Stimulated activated CD4-positive, alpha-beta T cell treated with anti-CD3 and anti-CD28 coated beads, Interleukin-1b, Interleukin-23, amount 100 ng/mL, for 4 hours (primary cell): Measurements from ENCODE around the gene THAP8.

Source experiments
- DNase-seq, 2 donors: peaks; one replicate each; pipeline ENCODE4 v3.0.0-alpha.2; 2020; ENCODE audit warnings: low read depth in 2 of 2

Gene THAP8, protein sequence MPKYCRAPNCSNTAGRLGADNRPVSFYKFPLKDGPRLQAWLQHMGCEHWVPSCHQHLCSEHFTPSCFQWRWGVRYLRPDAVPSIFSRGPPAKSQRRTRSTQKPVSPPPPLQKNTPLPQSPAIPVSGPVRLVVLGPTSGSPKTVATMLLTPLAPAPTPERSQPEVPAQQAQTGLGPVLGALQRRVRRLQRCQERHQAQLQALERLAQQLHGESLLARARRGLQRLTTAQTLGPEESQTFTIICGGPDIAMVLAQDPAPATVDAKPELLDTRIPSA

GRCh38 chr19:36054119-36054732, at the start of gene THAP8:
THAP8 (minus strand) TSS chr19:36054285; CDS start chr19:36054217, 68 bp downstream.
- peak; percentile 98 to 99 for DNase-seq

DNA sequence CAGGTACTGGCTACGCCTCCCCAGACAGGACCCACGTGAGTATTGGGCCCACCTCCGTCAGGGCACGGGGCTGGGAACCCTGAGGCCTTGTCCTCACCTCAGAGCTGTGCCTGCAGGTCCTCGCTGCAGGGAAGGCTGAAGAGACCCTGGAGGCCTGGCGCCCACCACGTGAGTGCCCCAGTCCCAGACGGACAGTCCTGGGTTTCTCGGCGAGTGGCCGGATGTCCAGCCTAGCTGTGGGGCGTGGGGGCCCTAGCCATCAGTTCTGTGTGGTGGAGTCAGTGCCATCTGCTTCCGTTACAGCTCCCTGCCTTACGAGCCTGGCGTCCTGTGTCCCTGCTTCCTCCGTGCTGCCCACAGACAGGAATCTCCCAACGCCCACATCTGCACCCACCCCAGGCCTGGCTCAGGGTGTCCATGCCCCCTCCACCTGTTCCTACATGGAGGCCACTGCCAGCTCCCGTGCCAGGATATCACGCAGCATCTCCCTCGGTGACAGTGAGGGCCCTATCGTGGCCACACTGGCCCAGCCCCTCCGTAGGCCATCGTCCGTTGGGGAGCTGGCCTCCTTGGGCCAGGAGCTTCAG, 49.0 kb upstream of the THAP8 start:
- DNase-seq = no peak

GRCh38 chr19:36101550-36102327, 47.7 kb upstream of the THAP8 start:
- no peak for DNase-seq

GRCh38 chr19:36100476-36100875, 46.4 kb upstream of the THAP8 start:
- DNase-seq = no peak

DNA sequence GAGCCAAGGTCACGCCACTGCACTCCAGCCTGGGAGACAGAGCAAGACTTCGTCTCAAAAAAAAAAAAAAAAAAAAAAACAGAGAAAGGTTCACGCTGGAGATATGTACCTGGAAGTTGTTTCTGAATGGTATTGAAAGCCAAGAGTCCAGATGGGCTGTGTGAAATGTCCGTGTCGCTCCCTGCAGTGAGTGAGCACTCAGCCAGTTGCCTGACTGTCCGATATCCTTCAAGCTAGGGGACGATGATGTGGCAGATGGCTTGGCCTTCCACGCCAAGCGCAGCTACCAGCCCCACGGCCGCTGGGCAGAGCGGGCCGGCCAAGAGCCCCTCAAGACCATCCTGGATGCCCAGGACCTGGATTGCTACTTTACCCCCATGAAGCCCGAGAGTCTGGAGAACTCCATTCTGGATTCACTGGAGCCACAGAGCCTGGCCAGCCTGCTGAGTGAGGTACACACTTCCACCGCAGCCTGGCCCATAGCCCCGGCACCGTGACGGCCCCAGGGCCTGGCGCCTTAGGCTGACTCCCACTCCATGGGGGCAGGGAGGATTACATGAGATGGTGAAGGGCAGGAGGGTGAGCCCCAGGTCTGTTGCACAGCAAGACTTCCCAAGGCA, 45.2 kb upstream of the THAP8 start:
- DNase-seq = no peak

GRCh38 chr19:36097036-36097435, 43.0 kb upstream of the THAP8 start:
- no peak for DNase-seq

GRCh38 chr19:36093687-36094086, 39.6 kb upstream of the THAP8 start:
- DNase-seq = no peak

DNA sequence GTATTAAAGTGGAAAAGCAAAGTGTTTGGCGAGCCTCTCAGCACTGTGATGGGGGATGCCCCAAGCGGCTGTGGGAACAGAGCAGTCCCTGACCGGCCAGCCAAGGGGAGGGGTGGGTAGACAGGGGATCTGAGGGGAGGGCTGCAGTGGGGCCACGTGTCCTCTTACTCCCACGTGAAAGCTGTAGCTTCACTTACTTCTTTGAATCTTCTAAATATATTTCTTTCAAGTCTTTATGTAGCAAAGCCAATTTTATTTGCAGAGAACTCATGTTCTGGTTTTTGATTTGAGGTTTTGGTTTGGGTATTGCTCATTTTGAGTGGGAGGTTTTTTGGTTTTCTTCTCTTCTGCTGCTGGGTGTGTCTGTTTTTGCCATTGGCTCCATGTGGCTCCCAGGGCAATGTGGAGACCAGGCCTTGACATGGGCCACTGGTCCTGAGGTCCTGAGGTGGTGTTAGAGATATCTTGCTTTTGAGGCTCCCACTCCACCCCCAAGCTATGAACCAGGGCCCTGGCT, 39.1 kb upstream of the THAP8 start:
- DNase-seq = no peak

DNA sequence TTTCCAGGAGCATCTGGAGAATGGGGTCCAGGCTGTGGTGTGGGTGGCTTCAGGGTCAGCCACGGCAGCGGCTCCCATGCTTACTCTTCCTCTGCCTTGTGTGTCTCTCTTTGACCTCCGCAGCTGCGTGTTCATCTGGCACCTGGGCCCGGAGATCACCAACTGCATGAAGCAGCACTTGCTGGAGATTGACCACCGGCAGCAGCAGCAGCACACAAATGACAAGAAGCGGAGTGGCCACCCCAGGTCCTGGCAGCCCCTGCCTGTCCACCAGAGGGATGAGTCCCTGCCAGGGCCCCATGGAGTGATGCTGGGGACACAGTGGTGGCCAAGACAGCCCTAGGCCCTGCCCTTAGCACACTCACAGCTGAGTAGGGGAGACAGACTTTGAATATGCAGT, 38.5 kb upstream of the THAP8 start:
- DNase-seq = no peak

DNA sequence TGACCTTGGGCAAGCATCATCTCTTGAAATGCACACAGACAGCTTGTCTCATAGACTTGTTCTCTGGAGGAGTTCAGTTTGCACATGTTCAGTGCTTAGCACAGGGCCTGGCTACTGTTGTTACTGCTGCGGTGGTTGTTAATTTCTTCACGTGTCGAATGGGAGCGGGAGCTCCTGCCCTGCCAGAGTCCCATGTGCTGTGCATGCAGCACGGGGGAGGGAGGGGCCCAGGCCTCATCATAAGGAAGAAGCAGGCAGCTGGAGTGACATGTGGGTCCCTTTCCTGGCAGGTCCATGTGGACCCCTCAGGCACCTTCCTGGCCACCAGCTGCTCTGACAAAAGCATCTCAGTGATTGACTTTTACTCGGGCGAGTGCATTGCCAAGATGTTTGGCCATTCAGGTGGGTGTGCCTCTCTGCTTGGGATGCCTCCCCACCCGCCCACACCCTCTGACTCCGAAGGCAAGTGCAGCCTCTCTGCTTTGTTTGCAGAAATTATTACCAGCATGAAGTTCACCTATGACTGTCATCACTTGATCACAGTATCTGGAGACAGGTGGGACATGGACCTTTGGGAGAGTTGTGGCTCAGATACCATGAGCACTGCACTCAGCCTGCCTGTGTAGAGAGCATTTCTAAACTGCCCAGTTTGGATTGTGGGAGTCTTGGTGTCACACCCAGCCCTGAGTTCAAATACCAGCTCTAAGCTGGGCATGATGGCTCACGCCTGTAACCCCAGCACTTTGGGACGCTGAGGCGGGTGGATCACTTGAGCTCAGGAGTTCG, 37.0 kb upstream of the THAP8 start:
- DNase-seq = no peak

DNA sequence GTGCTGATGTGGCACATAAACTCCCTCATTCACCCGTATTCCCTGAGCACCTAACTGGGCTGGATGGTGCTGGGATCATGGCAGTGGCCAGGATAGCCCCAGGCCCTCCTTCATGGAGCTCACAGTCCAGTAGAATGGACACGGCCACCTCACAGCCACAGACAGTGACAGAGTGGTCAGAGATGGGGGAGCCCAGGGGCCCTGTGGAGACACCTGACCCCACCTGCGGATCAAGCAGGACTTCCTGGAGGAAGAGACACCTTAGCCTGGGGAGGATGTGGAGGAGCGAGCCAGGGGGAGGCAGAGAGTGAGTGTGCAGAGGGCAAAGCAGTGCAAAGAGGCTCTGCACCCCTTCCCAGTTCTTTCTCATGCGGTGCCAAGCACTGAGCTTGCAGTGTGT, 35.8 kb upstream of the THAP8 start:
- no peak for DNase-seq

- no peak for DNase-seq
Measured at GRCh38 chr19:36086326-36086725, 32.2 kb upstream of the THAP8 start.

DNA sequence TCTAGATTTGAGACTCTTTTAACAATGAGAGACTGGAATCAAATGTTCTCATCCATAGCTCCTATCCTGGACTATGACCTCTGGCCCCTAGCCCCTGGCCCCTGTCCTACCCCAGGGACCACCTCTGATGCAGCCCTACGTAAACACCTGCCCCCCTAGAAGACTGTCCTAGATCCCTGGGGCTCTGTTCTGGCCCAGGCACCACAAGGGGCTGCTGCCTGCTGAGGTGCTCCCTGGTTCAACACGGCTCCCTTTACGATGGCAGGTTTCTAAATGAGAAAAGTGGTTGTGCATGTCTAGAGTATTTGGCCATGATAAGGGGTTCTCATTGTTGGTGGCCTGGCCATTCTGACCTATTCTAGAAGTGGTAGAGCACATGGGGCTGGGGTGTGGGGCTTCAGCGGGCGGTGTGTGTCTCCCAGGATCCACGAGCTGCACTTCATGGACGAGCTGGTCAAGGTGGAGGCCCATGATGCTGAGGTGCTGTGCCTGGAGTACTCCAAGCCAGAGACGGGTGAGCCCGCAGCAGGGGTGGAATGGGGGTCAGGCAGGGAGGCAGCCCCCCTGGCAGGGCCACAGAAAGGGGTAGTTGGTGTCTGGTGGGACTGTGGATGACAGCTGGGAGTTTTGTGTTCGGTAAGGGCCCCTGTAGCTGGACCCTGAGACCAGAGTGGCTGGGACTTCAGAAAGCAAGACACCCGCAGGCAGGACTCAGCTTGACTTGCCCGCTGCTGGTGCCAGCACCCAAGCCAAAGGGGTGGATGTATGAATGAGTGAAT, 30.3 kb upstream of the THAP8 start:
- DNase-seq = no peak

DNA sequence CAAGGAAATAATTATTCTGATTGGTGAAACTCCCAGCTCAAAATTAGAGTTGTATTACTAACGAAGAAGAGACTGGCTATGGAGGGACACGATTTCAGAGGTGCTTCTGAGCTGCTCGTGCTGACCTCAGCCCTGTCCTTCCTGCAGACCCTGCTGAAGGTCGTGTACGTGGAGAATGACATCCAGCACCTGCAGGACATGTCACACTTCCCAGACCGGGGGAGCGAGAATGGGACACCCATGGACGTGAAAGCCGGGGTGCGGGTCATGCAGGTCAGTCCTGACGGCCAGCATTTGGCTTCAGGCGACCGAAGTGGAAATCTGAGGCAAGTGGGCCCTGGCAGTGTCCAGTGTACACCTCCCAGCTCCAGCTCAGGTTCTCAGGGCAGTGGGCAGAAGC, 28.8 kb upstream of the THAP8 start:
- DNase-seq = no peak

- DNase-seq = no peak
Measured at GRCh38 chr19:36081894-36082293, 27.8 kb upstream of the THAP8 start.

DNA sequence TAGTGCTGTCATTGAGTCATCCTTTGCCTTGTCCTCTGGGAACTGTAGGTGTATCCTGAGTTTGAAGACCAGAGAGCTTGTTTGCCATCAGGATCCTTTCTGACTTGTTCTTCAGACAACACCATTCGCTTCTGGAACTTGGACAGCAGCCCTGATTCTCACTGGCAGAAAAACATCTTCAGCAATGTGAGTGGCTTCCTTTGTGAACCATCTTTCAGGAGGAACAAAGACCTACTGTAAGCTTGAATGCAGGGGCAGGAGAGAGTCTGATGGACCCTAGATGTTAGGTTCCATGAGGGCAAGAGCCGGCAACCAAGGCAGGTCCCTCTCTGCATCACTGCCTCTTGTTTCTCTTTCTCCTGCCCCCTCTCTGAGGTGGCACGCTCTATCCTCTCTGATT, 27.3 kb upstream of the THAP8 start:
- DNase-seq = no peak

GRCh38 chr19:36079389-36079945, 25.4 kb upstream of the THAP8 start:
- no peak for DNase-seq

GRCh38 chr19:36073121-36073876, 19.2 kb upstream of the THAP8 start:
- DNase-seq = no peak

- no peak for DNase-seq
Measured at GRCh38 chr19:36072081-36072480, 18.0 kb upstream of the THAP8 start.
